Measurements from ENCODE around the gene SH3PXD2A.
A peak's percentile ranks its signal among the peaks of the same experiment; 100 is the strongest.

Gene SH3PXD2A

DNA sequence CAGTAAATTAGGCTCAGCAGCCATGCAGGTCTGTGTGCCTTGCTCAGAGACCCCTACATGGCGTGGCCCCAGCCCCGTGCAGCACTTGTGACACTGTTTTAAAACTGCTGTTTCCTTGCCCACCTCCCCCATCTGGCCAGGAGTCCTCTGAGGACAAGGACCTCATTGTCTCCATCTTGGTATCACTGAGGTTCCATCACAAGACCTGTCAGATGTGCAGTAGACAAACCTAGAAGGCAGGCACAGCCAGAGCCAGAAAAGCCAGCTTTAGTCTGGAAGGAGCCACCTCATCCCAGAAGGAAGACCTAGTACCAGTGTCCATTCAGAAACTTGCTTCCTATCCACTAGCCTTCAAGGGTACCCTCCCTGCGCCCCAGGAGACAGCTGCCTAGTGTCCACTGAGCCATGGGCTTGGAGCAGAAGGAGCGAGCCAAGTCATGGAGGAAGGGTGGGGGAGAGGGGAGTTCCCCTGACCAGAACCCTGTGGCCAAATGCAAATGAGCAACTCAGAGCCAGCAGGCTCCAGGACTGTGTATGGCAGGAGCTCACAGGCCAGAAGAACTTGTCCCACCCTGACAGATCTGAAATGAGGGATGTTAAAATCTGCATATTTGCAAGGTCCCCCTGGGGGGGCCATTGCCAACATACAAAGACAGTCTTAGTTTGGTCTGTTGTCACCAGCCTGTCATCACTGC, 176.1 kb downstream of the SH3PXD2A start:
- Histone ChIP-seq H3K9me3 (no peaks in the 10 kb centered on the region), H3K36me3 (replicated peaks) (no peaks in the 10 kb centered on the region), H3K4me1 (peaks cover 5% of the 10 kb centered on the region; the same call in 1 of the 2 replicates), H3K4me3 (no peak overlapping the region), H3K27me3 (ENCODE audit: low read depth) (no peaks in the 10 kb centered on the region)
- in situ Hi-C loops (cut with MboI; ENCODE audit: low sequenced_read_pairs) = no loop called here
- DNase-seq (ENCODE audit: low spot score in 2 of 2) = no peak

DNA sequence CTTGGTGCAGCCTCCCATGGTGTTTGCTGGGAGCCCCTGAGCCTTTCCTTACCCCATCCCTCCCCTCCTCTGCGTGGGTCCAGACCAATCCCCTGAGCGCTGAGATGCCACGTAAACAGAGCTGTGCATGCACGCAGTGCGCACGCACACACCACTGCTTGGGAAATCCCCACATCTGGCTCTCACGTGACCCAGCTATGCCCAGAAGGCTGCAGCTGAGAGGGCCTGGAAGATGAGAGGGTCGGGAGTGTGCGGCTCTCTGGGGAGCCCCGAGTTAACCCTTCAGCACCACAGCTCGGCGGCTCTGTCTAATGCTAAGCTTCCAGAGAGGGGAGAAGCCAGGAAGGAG, 177.2 kb downstream of the SH3PXD2A start:
- H3K4me1 ChIP-seq = peaks cover 5% of the 10 kb centered on the region; the same call in 1 of the 2 replicates
- no peak for DNase-seq (ENCODE audit: low spot score in 2 of 2)
- no peaks in the 10 kb centered on the region for H3K36me3 ChIP-seq (replicated peaks)
- H3K4me3 ChIP-seq = no peak overlapping the region
- in situ Hi-C loops (cut with MboI; ENCODE audit: low sequenced_read_pairs) = no loop called here
- no peaks in the 10 kb centered on the region for H3K9me3 ChIP-seq
- no peaks in the 10 kb centered on the region for H3K27me3 ChIP-seq (ENCODE audit: low read depth)

DNA sequence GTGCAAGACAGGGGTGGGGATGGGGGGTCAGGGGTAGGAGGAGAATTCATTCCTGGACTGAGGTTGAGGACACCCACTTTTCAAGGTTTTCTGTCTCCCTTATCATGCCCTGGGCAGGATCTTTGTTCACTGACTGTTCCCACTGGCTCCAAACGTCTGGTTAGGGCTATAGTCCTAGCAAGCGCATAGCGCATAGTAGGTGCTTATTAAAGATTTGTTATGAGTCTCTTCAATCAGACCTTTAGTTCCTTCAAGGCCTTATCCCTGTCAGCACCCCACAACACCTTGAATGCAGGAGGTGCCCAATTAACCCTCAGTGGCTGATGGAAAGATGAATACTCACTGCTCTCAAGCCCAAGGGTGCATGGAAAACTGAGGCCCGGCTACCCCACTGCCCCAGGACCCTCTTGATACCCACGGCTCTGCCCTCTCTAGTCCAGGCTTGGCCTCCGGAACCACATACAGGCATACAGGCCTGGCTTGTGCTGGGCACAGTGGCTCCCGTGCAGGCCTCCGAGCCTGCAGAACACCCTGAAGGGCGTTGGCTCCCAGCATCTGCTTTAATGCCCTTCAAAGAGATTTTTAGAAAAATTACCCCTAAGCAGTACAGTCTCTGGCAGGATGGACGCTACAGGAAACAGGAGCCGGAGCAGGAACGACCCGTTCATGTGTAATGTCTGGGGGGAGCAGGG, 177.7 kb downstream of the SH3PXD2A start:
- H3K4me1 ChIP-seq = peaks cover 5% of the 10 kb centered on the region; the same call in 1 of the 2 replicates
- no peaks in the 10 kb centered on the region for H3K36me3 ChIP-seq (replicated peaks)
- in situ Hi-C loops (cut with MboI; ENCODE audit: low sequenced_read_pairs) = no loop called here
- no peaks in the 10 kb centered on the region for H3K9me3 ChIP-seq
- DNase-seq (ENCODE audit: low spot score in 2 of 2) = no peak
- H3K27me3 ChIP-seq (ENCODE audit: low read depth) = no peaks in the 10 kb centered on the region
- H3K4me3 ChIP-seq = no peak overlapping the region

DNA sequence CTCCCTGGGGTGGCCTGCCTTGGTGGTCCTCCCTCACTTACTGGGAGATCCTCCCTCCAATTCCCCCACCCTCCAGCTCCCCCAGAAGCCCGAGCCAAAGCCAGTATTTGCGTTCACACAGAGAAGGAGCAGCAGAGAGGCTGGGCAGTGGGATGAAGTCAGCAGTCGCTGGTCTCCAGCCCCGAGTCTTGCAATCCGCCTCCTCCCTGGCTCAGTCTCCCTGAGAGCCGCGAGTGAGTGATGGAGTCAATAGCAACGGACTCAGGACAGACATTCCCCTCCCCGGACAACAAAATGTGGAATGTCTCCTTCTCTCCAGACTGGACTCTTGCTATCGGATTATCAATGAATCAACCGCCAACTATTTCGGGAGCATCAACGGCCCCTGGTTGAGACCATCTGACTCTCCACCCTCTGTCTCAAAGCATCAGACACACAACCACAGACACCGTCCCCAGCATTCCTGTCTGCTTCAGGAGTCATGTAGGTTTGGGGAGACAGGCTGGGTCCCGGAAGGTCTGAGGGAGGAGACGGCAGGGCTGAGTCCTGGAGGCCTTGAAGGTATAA, 178.4 kb downstream of the SH3PXD2A start:
- H3K36me3 ChIP-seq (replicated peaks) = no peaks in the 10 kb centered on the region
- H3K4me1 ChIP-seq = peaks cover 5% of the 10 kb centered on the region; the same call in 1 of the 2 replicates
- H3K27me3 ChIP-seq (ENCODE audit: low read depth) = no peaks in the 10 kb centered on the region
- no peak overlapping the region for H3K4me3 ChIP-seq
- in situ Hi-C loops (cut with MboI; ENCODE audit: low sequenced_read_pairs) = no loop called here
- H3K9me3 ChIP-seq = no peaks in the 10 kb centered on the region
- DNase-seq (ENCODE audit: low spot score in 2 of 2) = no peak

DNA sequence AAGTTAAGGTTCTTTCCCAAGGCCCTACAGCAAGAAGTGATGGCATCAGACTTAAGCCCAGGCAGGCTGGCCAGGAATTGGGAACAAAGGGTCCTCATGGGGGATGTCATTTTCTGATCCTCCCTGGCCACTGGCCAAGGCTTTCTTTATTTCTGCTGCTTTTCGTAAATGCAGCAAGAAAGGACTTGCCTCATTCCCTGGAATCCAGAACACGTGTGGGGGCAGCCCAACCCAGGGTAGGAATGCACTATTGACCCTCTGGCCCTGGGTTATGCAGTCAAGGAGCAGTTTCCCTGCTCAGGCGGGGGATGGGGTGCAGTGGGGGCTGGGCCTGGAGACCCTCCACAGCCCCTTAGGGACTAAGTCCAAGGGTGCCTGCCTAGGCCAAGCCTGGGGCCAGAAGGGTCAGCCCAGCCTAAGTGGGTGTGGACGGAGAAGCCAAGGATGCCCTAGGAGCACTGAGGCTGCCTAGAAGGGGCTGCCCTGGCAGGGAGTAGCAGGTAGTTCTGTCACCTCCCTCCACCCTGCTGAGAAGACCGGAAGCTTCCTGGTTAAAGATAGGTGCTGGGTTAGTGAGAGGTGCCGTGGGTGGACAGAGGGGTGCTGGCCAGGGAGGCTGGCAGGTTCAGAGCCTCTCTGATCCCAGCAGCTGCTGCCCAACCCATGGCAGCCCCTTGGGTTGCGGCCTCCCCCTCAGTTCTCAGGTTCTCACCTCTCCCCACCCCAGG, 179.2 kb downstream of the SH3PXD2A start:
- H3K36me3 ChIP-seq (replicated peaks) = no peaks in the 10 kb centered on the region
- in situ Hi-C loops (cut with MboI; ENCODE audit: low sequenced_read_pairs) = no loop called here
- no peaks in the 10 kb centered on the region for H3K27me3 ChIP-seq (ENCODE audit: low read depth)
- H3K4me1 ChIP-seq = peaks cover 5% of the 10 kb centered on the region; the same call in 1 of the 2 replicates
- DNase-seq (ENCODE audit: low spot score in 2 of 2) = peak; percentile 26 to 71
- no peak overlapping the region for H3K4me3 ChIP-seq
- no peaks in the 10 kb centered on the region for H3K9me3 ChIP-seq

DNA sequence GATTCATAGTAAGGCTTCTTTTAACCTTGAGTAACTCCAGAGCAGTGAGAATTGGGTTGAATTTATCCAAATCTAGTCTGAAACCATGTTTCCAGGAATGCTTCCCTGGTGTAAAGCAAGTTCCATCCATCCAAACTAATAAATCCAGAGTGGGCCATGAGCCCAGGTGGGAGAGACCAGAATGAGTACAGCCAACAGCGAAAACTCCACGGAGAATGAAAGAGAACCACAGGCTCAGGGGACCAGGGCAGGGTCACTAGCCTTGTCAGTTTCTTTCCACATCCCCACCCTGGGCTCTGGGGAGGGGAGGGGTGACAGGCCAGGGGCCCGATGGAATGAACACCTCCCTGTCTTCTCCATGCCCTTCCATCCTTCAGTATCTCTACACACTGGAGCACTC, 181.8 kb downstream of the SH3PXD2A start:
- Histone ChIP-seq H3K4me3 (no peak overlapping the region), H3K36me3 (replicated peaks) (no peaks in the 10 kb centered on the region), H3K27me3 (ENCODE audit: low read depth) (no peaks in the 10 kb centered on the region), H3K4me1 (peaks cover 5% of the 10 kb centered on the region; the same call in 1 of the 2 replicates), H3K9me3 (no peaks in the 10 kb centered on the region)
- in situ Hi-C loops (cut with MboI; ENCODE audit: low sequenced_read_pairs) = no loop called here
- DNase-seq (ENCODE audit: low spot score in 2 of 2) = no peak

DNA sequence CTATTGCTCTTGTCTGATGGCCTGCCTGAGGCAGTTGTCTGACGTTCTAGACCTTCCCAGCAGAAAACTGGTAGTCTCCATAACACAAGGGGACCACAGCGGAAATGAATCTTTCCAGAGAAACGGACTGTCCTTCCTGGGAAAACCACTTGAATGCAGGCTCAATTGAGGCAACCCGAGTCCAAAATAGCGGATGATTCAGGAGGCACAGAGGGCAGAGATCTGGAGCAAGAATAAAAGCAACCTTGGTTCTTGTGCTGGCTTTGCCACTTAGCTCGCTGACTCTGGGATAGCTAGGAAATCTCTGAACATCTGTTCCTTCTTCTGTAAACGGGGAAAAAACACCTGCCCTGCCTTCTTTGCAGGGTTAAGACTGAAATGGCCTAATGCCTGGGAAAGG, 183.0 kb downstream of the SH3PXD2A start:
- Histone ChIP-seq H3K27me3 (ENCODE audit: low read depth) (no peaks in the 10 kb centered on the region), H3K36me3 (replicated peaks) (no peaks in the 10 kb centered on the region), H3K4me1 (peaks cover 5% of the 10 kb centered on the region; the same call in 1 of the 2 replicates), H3K9me3 (no peaks in the 10 kb centered on the region), H3K4me3 (no peak overlapping the region)
- in situ Hi-C loops (cut with MboI; ENCODE audit: low sequenced_read_pairs) = no loop called here
- no peak for DNase-seq (ENCODE audit: low spot score in 2 of 2)

DNA sequence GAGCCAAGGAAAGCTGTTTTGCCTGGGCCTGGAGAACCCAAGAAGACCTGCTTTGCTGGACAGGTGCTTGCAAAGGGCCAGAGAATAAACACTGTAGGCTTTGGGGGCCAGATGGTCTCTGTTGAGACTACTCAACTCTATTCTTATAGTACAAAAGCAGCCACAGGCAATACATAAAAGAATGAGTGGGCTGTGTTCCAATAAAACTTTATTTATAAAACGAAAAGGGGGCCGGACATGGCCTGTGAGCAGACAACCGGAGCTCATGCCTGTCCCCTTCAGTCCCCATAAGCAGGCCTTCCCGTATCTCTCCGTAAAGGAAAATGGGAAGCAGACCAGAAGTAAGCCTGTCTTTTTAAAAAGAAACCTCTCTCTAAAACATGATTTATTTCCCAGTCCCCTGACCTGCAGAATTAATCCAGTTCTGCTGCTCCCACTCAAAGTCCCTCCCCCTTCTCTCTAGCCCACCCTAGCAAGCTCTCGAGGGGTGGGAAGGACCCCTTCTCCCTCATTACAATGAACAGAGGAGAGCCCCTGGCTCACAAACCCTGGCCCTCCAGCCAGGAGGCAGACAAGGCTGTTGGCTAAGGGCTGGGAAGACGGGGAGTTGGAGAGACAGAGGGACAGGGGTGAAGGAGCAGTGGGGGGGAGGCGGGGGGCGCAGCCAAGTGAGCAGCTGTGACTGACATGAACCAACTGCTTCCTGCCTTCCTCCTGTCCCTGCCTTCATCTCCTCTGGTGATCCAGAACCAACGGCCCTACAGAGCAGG, 184.1 kb downstream of the SH3PXD2A start:
- Histone ChIP-seq H3K4me3 (no peak overlapping the region), H3K36me3 (replicated peaks) (no peaks in the 10 kb centered on the region), H3K9me3 (no peaks in the 10 kb centered on the region), H3K4me1 (peaks cover 2% of the 10 kb centered on the region; the same call in 1 of the 2 replicates), H3K27me3 (ENCODE audit: low read depth) (no peaks in the 10 kb centered on the region)
- in situ Hi-C loops (cut with MboI; ENCODE audit: low sequenced_read_pairs) = no loop called here
- DNase-seq (ENCODE audit: low spot score in 2 of 2) = no peak

DNA sequence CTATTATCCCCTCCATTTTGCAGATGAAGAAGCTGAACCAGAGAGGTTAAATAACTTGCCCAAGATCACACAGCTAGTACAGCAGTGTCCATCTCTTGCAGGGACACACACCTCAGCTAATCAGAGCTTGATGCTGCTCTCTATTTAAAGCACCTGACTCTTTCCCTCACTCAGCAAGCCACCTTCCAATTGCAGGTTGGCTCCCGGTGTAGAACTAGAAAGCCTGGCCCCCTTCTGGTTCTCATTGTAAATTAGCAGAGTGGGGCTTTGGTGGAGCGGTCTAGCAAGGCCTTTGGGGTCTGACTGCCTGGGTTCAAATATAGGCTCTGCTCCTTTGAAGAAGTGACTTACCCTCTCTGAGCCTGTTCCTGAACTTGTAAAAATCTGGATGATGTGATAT, 185.4 kb downstream of the SH3PXD2A start:
- DNase-seq (ENCODE audit: low spot score in 2 of 2) = no peak
- Histone ChIP-seq H3K9me3 (no peaks in the 10 kb centered on the region), H3K36me3 (replicated peaks) (no peaks in the 10 kb centered on the region), H3K27me3 (ENCODE audit: low read depth) (no peaks in the 10 kb centered on the region), H3K4me3 (no peak overlapping the region), H3K4me1 (no peaks in the 10 kb centered on the region)
- in situ Hi-C loops (cut with MboI; ENCODE audit: low sequenced_read_pairs) = no loop called here

DNA sequence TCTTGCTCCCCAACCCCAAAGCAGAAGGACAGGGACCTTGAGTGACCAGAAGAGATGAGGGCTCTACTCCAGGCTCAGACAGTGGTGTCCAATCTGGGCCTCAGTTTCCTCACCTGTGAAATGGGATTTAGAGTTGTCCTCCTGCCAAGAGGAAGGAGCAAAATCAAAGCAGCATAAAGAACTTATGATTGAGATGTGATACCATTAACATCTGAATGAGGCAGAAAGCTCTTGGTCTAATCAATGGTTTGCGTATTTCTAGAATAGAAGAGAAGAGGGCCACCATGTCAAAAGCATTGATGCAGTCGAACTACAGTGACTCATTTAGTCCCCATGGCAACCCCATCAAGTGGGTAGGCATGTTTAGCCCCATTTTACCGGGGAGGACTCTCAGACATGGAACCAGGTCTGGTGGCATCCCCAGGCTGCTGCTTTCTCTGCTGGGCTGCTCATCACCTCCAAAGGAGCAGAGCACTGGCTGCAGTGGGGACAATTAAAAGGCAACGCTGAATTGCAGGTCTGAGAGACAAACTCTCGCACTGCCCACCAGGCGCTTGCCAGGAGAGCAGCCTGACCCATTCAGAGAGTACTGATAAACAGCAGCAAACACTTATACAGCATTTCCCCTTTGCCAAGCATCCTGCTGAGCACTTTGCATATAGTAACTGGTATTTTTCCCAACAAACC, 186.0 kb downstream of the SH3PXD2A start:
- Histone ChIP-seq H3K4me3 (no peak overlapping the region), H3K27me3 (ENCODE audit: low read depth) (no peaks in the 10 kb centered on the region), H3K4me1 (no peaks in the 10 kb centered on the region), H3K36me3 (replicated peaks) (no peaks in the 10 kb centered on the region), H3K9me3 (no peaks in the 10 kb centered on the region)
- in situ Hi-C loops (cut with MboI; ENCODE audit: low sequenced_read_pairs) = no loop called here
- no peak for DNase-seq (ENCODE audit: low spot score in 2 of 2)

DNA sequence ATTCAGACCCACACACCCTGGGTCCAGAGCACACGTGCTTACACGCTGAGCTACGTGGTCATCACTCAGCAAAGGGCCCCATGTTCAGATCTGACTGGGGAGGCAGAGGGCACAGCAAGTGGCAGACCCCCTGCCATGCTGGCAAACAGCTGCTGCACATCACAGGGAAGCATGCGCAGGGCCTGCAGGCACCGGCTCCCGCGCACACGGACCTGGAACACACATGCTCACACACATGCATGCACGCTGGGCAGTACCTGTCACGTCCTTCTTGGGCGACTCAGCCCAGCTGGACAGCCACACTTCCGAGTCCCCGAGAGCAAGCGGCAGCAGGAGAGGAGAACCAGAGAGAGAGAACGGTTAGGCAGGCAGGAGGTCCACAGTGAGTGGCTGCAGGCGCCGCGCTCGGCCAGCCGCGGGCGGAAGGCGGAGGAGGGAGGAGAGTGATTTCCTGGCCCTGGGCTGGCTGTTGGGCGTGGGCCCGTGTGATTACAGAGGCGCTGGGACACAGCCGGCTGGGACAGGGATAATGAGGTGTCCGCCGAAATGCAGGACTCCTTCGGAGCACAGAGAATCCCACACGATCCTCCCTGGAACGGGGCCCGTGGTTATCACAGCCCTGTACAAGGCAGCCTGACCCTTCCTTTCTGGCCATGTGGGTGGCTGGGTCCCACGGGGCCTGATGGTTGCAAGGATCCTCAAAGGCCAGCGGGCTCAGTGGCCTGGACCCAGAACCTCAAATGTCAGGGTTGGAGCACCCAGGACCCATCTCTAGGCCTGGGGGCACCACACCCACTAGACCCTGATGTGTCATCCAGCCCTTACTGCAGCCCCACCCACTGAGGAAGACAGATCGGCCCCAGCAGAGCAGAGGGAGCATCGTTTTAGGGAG, 186.8 kb downstream of the SH3PXD2A start:
- no peaks in the 10 kb centered on the region for H3K36me3 ChIP-seq (replicated peaks)
- DNase-seq (ENCODE audit: low spot score in 2 of 2) = no peak
- no peaks in the 10 kb centered on the region for H3K9me3 ChIP-seq
- in situ Hi-C loops (cut with MboI; ENCODE audit: low sequenced_read_pairs) = no loop called here
- no peaks in the 10 kb centered on the region for H3K4me1 ChIP-seq
- H3K4me3 ChIP-seq = no peak overlapping the region
- no peaks in the 10 kb centered on the region for H3K27me3 ChIP-seq (ENCODE audit: low read depth)

DNA sequence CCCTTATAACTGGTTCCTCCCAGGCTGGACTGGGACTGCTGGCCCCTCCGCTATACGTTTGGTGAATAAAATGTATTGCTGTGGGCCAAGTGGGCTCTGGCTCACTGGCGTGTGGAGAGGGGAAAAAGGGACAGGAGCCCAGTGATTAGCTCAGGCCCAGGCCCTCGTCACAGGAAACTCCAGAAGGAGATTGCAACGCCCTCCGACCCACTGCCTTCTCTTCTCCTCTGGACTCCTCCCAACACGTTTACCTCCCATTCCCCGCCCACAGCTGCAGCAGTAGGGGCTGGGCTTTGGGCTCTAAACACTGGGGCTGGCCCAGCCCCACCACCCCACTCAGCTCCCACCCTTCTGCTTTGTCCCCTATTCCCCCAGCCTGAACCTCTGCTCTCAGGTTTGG, 188.0 kb downstream of the SH3PXD2A start:
- H3K27me3 ChIP-seq (ENCODE audit: low read depth) = no peaks in the 10 kb centered on the region
- in situ Hi-C loops (cut with MboI; ENCODE audit: low sequenced_read_pairs) = no loop called here
- DNase-seq (ENCODE audit: low spot score in 2 of 2) = no peak
- H3K36me3 ChIP-seq (replicated peaks) = no peaks in the 10 kb centered on the region
- H3K4me3 ChIP-seq = no peak overlapping the region
- no peaks in the 10 kb centered on the region for H3K4me1 ChIP-seq
- no peaks in the 10 kb centered on the region for H3K9me3 ChIP-seq

All from HAP-1 (cell line).